Stimulated activated memory B cell treated with anti-CD40 and anti-IgM and Interleukin-4, amounts not matched to agents 10 μg/mL and 1 μg/mL and 100 μg/mL, for 72 hours (primary cell): Measurements from ENCODE around the gene RSU1.

Experiments used
- ATAC-seq: fragments of 150-1000 bp; cut with Tn5 transposase; 2 replicates; pipeline ENCODE4 v1.10.0; 2021
- H3K27ac Mint-ChIP-seq: one replicate; pipeline ENCODE4 v1.8.0; 2022; ENCODE audit warnings: mild to moderate bottlenecking, mixed read lengths
- H3K27me3 Mint-ChIP-seq: one replicate; pipeline ENCODE4 v1.8.0; 2022; ENCODE audit warnings: mixed read lengths
- H3K36me3 Mint-ChIP-seq: one replicate; pipeline ENCODE4 v1.8.0; 2022; ENCODE audit warnings: mixed read lengths
- H3K4me1 Mint-ChIP-seq: one replicate; pipeline ENCODE4 v1.8.0; 2022; ENCODE audit warnings: mixed read lengths
- H3K4me3 Mint-ChIP-seq: one replicate; pipeline ENCODE4 v1.8.0; 2022; ENCODE audit warnings: mild to moderate bottlenecking, moderate library complexity, mixed read lengths
- H3K9me3 Mint-ChIP-seq: one replicate; pipeline ENCODE4 v1.8.0; 2022; ENCODE audit warnings: mixed read lengths

RSU1 gene

GRCh38 chr10:16547973-16548372 is 269.3 kb downstream of the RSU1 start:
- H3K27ac Mint-ChIP-seq: no peak overlapping the region
- no peaks in the 10 kb centered on the region for H3K9me3 Mint-ChIP-seq
- no peak for ATAC-seq
- no peak overlapping the region for H3K4me3 Mint-ChIP-seq
- peaks cover 13% of the 10 kb centered on the region for H3K27me3 Mint-ChIP-seq
- no peaks in the 10 kb centered on the region for H3K4me1 Mint-ChIP-seq
- H3K36me3 Mint-ChIP-seq: no peaks in the 10 kb centered on the region

DNA sequence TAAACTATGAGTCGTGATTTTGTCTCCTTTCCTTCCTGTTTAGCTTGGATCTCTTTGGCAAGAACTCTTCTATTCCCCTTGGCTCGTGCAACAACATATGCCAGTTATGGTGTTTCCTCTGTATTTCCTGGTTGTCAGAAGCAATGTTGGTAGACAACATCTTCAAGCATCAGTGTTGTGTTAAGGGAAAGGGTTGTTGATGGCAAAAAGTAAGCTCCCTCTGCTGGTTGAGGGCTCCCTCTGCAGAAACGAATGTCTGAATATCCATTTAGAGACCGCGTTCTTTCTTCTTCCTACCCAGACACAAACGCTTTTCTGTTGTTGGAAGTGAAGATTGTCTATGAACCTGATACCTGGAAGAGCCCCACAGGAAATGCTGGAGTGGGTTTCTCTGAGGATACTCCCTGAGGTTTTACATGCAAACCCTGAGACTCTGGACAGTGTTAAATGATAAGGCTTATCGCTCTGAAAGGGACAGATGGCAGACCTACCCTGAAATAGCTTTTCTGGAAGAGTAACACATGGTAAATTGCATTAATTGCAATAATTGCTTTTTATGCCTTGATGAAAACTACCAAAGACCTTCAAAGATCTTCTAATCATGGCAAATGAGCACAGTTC is 272.0 kb downstream of the RSU1 start:
- Mint-ChIP-seq H3K27ac (no peak overlapping the region), H3K27me3 (peaks cover 18% of the 10 kb centered on the region), H3K4me1 (no peaks in the 10 kb centered on the region), H3K36me3 (no peaks in the 10 kb centered on the region), H3K4me3 (no peak overlapping the region), H3K9me3 (no peaks in the 10 kb centered on the region)
- ATAC-seq: no peak

DNA sequence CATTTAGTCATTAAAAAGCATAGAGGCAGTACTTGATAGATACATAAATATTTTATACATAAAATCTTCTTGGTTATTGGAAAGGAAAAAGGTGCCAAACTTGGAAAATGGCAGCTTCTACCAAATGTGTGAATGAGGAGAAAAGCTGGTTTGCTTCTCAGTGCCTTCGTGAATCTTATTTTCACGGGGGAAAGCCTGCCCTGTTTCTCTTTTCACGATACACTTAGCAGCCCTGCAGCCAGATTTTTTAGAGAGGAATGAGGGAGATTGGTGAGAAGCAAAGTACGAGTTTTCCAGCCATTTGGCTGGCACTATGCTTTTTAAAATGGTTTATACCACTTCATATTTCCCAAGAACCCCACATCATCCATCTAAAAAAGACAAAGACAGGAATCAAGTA is 272.6 kb downstream of the RSU1 start:
- no peak for ATAC-seq
- Mint-ChIP-seq H3K4me3 (no peak overlapping the region), H3K36me3 (no peaks in the 10 kb centered on the region), H3K4me1 (no peaks in the 10 kb centered on the region), H3K27ac (no peak overlapping the region), H3K27me3 (peaks cover 20% of the 10 kb centered on the region), H3K9me3 (no peaks in the 10 kb centered on the region)

GRCh38 chr10:16544099-16544498 is 273.1 kb downstream of the RSU1 start:
- H3K4me1 Mint-ChIP-seq: no peaks in the 10 kb centered on the region
- H3K27me3 Mint-ChIP-seq: peaks cover 20% of the 10 kb centered on the region
- H3K9me3 Mint-ChIP-seq: no peaks in the 10 kb centered on the region
- no peak for ATAC-seq
- no peaks in the 10 kb centered on the region for H3K36me3 Mint-ChIP-seq
- H3K4me3 Mint-ChIP-seq: no peak overlapping the region
- H3K27ac Mint-ChIP-seq: no peak overlapping the region
